Subcutaneous abdominal adipose tissue (tissue), 5 donors: ENCODE measurements around the gene LRRC3B.

Experiments
- H3K27ac ChIP-seq: one replicate; pipeline ENCODE4 v1.7.0; 2013; ENCODE audit warnings: low read depth, mild to moderate bottlenecking, inconsistent platforms, low read length, moderate library complexity
- H3K27me3 ChIP-seq, 5 donors: one replicate each; pipeline ENCODE4 v1.7.0; 2013; ENCODE audit warnings: low read length in 5 of 5, inconsistent platforms in 1 of 5; ENCODE audit not compliant: control insufficient read depth in 5 of 5, insufficient read depth in 4 of 5
- H3K36me3 ChIP-seq, 5 donors: one replicate each; pipeline ENCODE4 v1.7.0; 2013; ENCODE audit warnings: low read length in 5 of 5; ENCODE audit not compliant: control insufficient read depth in 5 of 5, insufficient read depth in 5 of 5
- H3K4me1 ChIP-seq, 5 donors: one replicate each; pipeline ENCODE4 v1.7.0; 2013; ENCODE audit warnings: low read length in 5 of 5, mild to moderate bottlenecking in 3 of 5, moderate library complexity in 1 of 5; ENCODE audit not compliant: control insufficient read depth in 5 of 5, insufficient read depth in 5 of 5
- H3K4me3 ChIP-seq, 5 donors: one replicate each; pipeline ENCODE4 v1.7.0; 2013; ENCODE audit warnings: low read length in 5 of 5, low read depth in 1 of 5
- H3K9ac ChIP-seq, 5 donors: one replicate each; pipeline ENCODE4 v1.7.0; 2013; ENCODE audit warnings: low read length in 5 of 5, mild to moderate bottlenecking in 4 of 5, moderate library complexity in 3 of 5
- H3K9me3 ChIP-seq, 5 donors: one replicate each; pipeline ENCODE4 v1.7.0; 2013; ENCODE audit warnings: low read length in 5 of 5; ENCODE audit not compliant: control insufficient read depth in 5 of 5
- donor health status: healthy.
- donor health status: healthy.
- donor health status: healthy.
- donor health status: healthy.
- donor health status: healthy.

LRRC3B gene

GRCh38 chr3:26622621-26623418 lies at the start of gene LRRC3B:
Gene LRRC3B (plus strand): TSS chr3:26622772. CDS start chr3:26709673, 86,901 bp downstream.
- Histone ChIP-seq H3K9ac (no peak within 1 kb of the TSS), H3K27ac (no peak within 1 kb of the TSS), H3K27me3 (peaks cover 16 to 37% (median 31%) of the 10 kb centered on the region in 5 donors), H3K9me3 (no peaks in the 10 kb centered on the region), H3K36me3 (no peaks in the 10 kb centered on the region), H3K4me3 (peak within 1 kb of the TSS in 3 of 5 donors; percentile 24 to 46 (median 42)), H3K4me1 (peaks cover 0 to 16% (median 11%) of the 10 kb centered on the region in 5 donors)

- Histone ChIP-seq H3K27ac (no peak overlapping the region), H3K4me1 (no peaks in the 10 kb centered on the region), H3K9ac (no peak overlapping the region), H3K36me3 (no peaks in the 10 kb centered on the region), H3K9me3 (peaks cover 0 to 5% (median 0%) of the 10 kb centered on the region in 5 donors), H3K4me3 (no peak overlapping the region), H3K27me3 (no peaks in the 10 kb centered on the region)
Measured at GRCh38 chr3:26574766-26575165, 47.8 kb upstream of the LRRC3B start.

- H3K27me3 ChIP-seq, result no peaks in the 10 kb centered on the region
- peaks cover 0 to 5% (median 0%) of the 10 kb centered on the region in 5 donors for H3K9me3 ChIP-seq
- no peak overlapping the region for H3K4me3 ChIP-seq
- no peaks in the 10 kb centered on the region for H3K36me3 ChIP-seq
- no peak overlapping the region for H3K27ac ChIP-seq
- no peak overlapping the region for H3K9ac ChIP-seq
- no peaks in the 10 kb centered on the region for H3K4me1 ChIP-seq
Measured at GRCh38 chr3:26579116-26579515, 43.5 kb upstream of the LRRC3B start.

- Histone ChIP-seq H3K9me3 (peaks cover 0 to 3% (median 0%) of the 10 kb centered on the region in 5 donors), H3K36me3 (no peaks in the 10 kb centered on the region), H3K4me3 (no peak overlapping the region), H3K9ac (no peak overlapping the region), H3K27me3 (no peaks in the 10 kb centered on the region), H3K4me1 (no peaks in the 10 kb centered on the region), H3K27ac (no peak overlapping the region)
Measured at GRCh38 chr3:26587571-26587970, 35.0 kb upstream of the LRRC3B start.

GRCh38 chr3:26588931-26589330 lies 33.6 kb upstream of the LRRC3B start:
- H3K27ac ChIP-seq, result no peak overlapping the region
- H3K36me3 ChIP-seq, result no peaks in the 10 kb centered on the region
- peaks cover 0 to 3% (median 0%) of the 10 kb centered on the region in 5 donors for H3K9me3 ChIP-seq
- H3K4me3 ChIP-seq, result no peak overlapping the region
- H3K4me1 ChIP-seq, result no peaks in the 10 kb centered on the region
- no peak overlapping the region for H3K9ac ChIP-seq
- no peaks in the 10 kb centered on the region for H3K27me3 ChIP-seq

- Histone ChIP-seq H3K4me1 (no peaks in the 10 kb centered on the region), H3K9ac (no peak overlapping the region), H3K4me3 (no peak overlapping the region), H3K9me3 (peaks cover 0 to 3% (median 0%) of the 10 kb centered on the region in 5 donors), H3K27me3 (no peaks in the 10 kb centered on the region), H3K27ac (no peak overlapping the region), H3K36me3 (no peaks in the 10 kb centered on the region)
Measured at GRCh38 chr3:26589678-26590077, 32.9 kb upstream of the LRRC3B start.

- no peaks in the 10 kb centered on the region for H3K27me3 ChIP-seq
- H3K36me3 ChIP-seq, result no peaks in the 10 kb centered on the region
- no peak overlapping the region for H3K4me3 ChIP-seq
- H3K9me3 ChIP-seq, result peaks cover 0 to 3% (median 0%) of the 10 kb centered on the region in 5 donors
- H3K27ac ChIP-seq, result no peak overlapping the region
- H3K4me1 ChIP-seq, result no peaks in the 10 kb centered on the region
- H3K9ac ChIP-seq, result no peak overlapping the region
Measured at GRCh38 chr3:26590919-26591484, 31.6 kb upstream of the LRRC3B start.

- Histone ChIP-seq H3K36me3 (no peaks in the 10 kb centered on the region), H3K9me3 (peaks cover 0 to 3% (median 0%) of the 10 kb centered on the region in 5 donors), H3K27ac (no peak overlapping the region), H3K9ac (no peak overlapping the region), H3K27me3 (no peaks in the 10 kb centered on the region), H3K4me3 (no peak overlapping the region), H3K4me1 (no peaks in the 10 kb centered on the region)
Measured at GRCh38 chr3:26591926-26592325, 30.6 kb upstream of the LRRC3B start.

GRCh38 chr3:26592451-26592850 lies 30.1 kb upstream of the LRRC3B start:
- Histone ChIP-seq H3K27me3 (no peaks in the 10 kb centered on the region), H3K27ac (no peak overlapping the region), H3K4me3 (no peak overlapping the region), H3K4me1 (no peaks in the 10 kb centered on the region), H3K9me3 (peaks cover 0 to 3% (median 0%) of the 10 kb centered on the region in 5 donors), H3K36me3 (no peaks in the 10 kb centered on the region), H3K9ac (no peak overlapping the region)

GRCh38 chr3:26596335-26596734 lies 26.2 kb upstream of the LRRC3B start:
- Histone ChIP-seq H3K36me3 (no peaks in the 10 kb centered on the region), H3K9ac (no peak overlapping the region), H3K4me3 (no peak overlapping the region), H3K9me3 (no peaks in the 10 kb centered on the region), H3K27ac (no peak overlapping the region), H3K27me3 (no peaks in the 10 kb centered on the region), H3K4me1 (no peaks in the 10 kb centered on the region)
